IMR-90 (cell line): Measurements from ENCODE around the gene NTM. TPM values are rescaled to one million over a fixed set of nuclear protein-coding genes. Genes with fewer than 3 reads are reported as not detected.

Source experiments
- ATAC-seq: fragments of 200-7000 bp; cut with Tn5 transposase; 2 replicates; pipeline ENCODE4 v1.9.1; 2020; ENCODE audit warnings: low read depth, mild to moderate bottlenecking, moderate library complexity
- BruUV-seq: library from RNA; stranded (reverse); fragments of 400-500 nt; replicated peaks from 2 replicates; lab custom pipeline; 2021; lab: Mats Ljungman, UMichigan
- CTCF ChIA-PET: fragments of 300-600 bp; formaldehyde crosslinking; extraction: SDS; loops from one replicate; lab custom pipeline; 2021; ENCODE audit warnings: antibody characterized with exemption; lab: Yijun Ruan, JAX
- POLR2A ChIA-PET: fragments of 300-600 bp; sonication (Branson Sonifier 250); formaldehyde crosslinking; loops from one replicate; lab custom pipeline; 2022; ENCODE audit warnings: antibody characterized with exemption; ENCODE audit not compliant: unreplicated experiment; lab: Charles Lee
- DNase-seq: peaks from one replicate; pipeline ENCODE4 v3.0.0; 2013
- H2AFZ ChIP-seq: replicated peaks from 2 replicates; pipeline ENCODE3; 2013; ENCODE audit warnings: low read length, mild to moderate bottlenecking; ENCODE audit not compliant: poor library complexity
- H2AK5ac ChIP-seq: 2 replicates; pipeline ENCODE4 v1.6.1; 2013; ENCODE audit warnings: low read depth, low read length, inconsistent platforms
- H2AK9ac ChIP-seq: replicated peaks from 2 replicates; pipeline ENCODE3; 2013; ENCODE audit warnings: mild to moderate bottlenecking, low read depth, low read length, moderate library complexity; ENCODE audit not compliant: poor library complexity
- H2BK120ac ChIP-seq: 2 replicates; pipeline ENCODE4 v1.6.1; 2013; ENCODE audit warnings: low read depth, low read length, inconsistent platforms
- H2BK15ac ChIP-seq: 3 replicates; pipeline ENCODE4 v1.6.1; 2013; ENCODE audit warnings: low read depth, low read length, inconsistent platforms
- H2BK20ac ChIP-seq: 2 replicates; pipeline ENCODE4 v1.6.1; 2013; ENCODE audit warnings: low read depth, mild to moderate bottlenecking, inconsistent platforms, low read length, moderate library complexity
- H2BK5ac ChIP-seq: 2 replicates; pipeline ENCODE4 v1.6.1; 2013; ENCODE audit warnings: mild to moderate bottlenecking, low read depth, low read length, inconsistent platforms; ENCODE audit not compliant: poor library complexity, severe bottlenecking
- H3K14ac ChIP-seq: replicated peaks from 2 replicates; pipeline ENCODE4 v1.6.1; 2013; ENCODE audit warnings: low read depth, low read length, inconsistent platforms
- H3K18ac ChIP-seq: 2 replicates; pipeline ENCODE4 v1.6.1; 2013; ENCODE audit warnings: low read depth, low read length, control low read depth
- H3K23ac ChIP-seq: 2 replicates; pipeline ENCODE4 v1.6.1; 2013; ENCODE audit warnings: low read depth, low read length, inconsistent platforms
- H3K27ac ChIP-seq: 2 replicates; pipeline ENCODE4 v1.5.1; 2013; ENCODE audit warnings: mild to moderate bottlenecking, control low read depth, low read length; ENCODE audit not compliant: insufficient read depth
- H3K27me3 ChIP-seq: 2 replicates; pipeline ENCODE4 v1.6.1; 2013; ENCODE audit warnings: low read length; ENCODE audit not compliant: control insufficient read depth, insufficient read depth
- H3K36me3 ChIP-seq: 2 replicates; pipeline ENCODE4 v1.6.1; 2013; ENCODE audit warnings: low read length, mixed read lengths; ENCODE audit not compliant: control insufficient read depth, insufficient read depth
- H3K4ac ChIP-seq: 2 replicates; pipeline ENCODE4 v1.6.1; 2013; ENCODE audit warnings: low read depth, low read length, inconsistent platforms
- H3K4me1 ChIP-seq: 2 replicates; pipeline ENCODE4 v1.6.1; 2013; ENCODE audit warnings: low read length, mixed read lengths; ENCODE audit not compliant: control insufficient read depth, insufficient read depth
- H3K4me2 ChIP-seq: 2 replicates; pipeline ENCODE4 v1.6.1; 2013; ENCODE audit warnings: low read depth, mild to moderate bottlenecking, control low read depth, low read length, moderate library complexity
- H3K4me3 ChIP-seq: 2 replicates; pipeline ENCODE4 v1.5.1; 2013; ENCODE audit warnings: low read depth, mild to moderate bottlenecking, control low read depth, low read length, moderate library complexity; ENCODE audit not compliant: insufficient read depth
- H3K56ac ChIP-seq: 2 replicates; pipeline ENCODE4 v1.6.1; 2013; ENCODE audit warnings: low read length, inconsistent platforms; ENCODE audit not compliant: insufficient read depth; ENCODE audit errors: extremely low read depth
- H3K79me1 ChIP-seq, 2 experiments: 2 replicates each; pipeline ENCODE4 v1.6.1; 2013; ENCODE audit warnings: low read length in 2 of 2, inconsistent platforms in 1 of 2, low read depth in 1 of 2
- H3K9ac ChIP-seq: 2 replicates; pipeline ENCODE4 v1.6.1; 2013; ENCODE audit warnings: low read depth, low read length, control low read depth
- H3K9me1 ChIP-seq: 2 replicates; pipeline ENCODE4 v1.6.1; 2013; ENCODE audit warnings: low read length, inconsistent platforms; ENCODE audit not compliant: insufficient read depth
- H3K9me3 ChIP-seq: 2 replicates; pipeline ENCODE4 v1.6.1; 2013; ENCODE audit warnings: low read length; ENCODE audit not compliant: control insufficient read depth, insufficient read depth
- H4K20me1 ChIP-seq: 2 replicates; pipeline ENCODE4 v1.6.1; 2013; ENCODE audit warnings: low read length, inconsistent platforms; ENCODE audit not compliant: insufficient read depth
- H4K5ac ChIP-seq: 2 replicates; pipeline ENCODE4 v1.6.1; 2013; ENCODE audit warnings: mild to moderate bottlenecking, low read depth, low read length, control low read depth
- H4K8ac ChIP-seq, 2 experiments: 2 replicates each; pipeline ENCODE4 v1.6.1; 2013; ENCODE audit warnings: low read depth in 2 of 2, low read length in 2 of 2, control low read depth in 1 of 2, inconsistent platforms in 1 of 2
- H4K91ac ChIP-seq: 2 replicates; pipeline ENCODE4 v1.6.1; 2013; ENCODE audit warnings: low read depth, low read length, inconsistent platforms; ENCODE audit not compliant: insufficient read depth
- BHLHE40 ChIP-seq: fragments of 150-350 bp; IDR thresholded peaks from 2 replicates; pipeline ENCODE4 v1.6.1; 2016; ENCODE audit warnings: mild to moderate bottlenecking, low read depth, low read length
- CEBPB ChIP-seq: IDR thresholded peaks from 2 replicates; pipeline ENCODE4 v1.6.1; 2012; ENCODE audit warnings: low read depth, low read length, improper control_type of control experiment
- CHD1 ChIP-seq: IDR thresholded peaks from 2 replicates; pipeline ENCODE4 v1.6.1; 2012; ENCODE audit warnings: low read depth, low read length, improper control_type of control experiment
- CTCF ChIP-seq: conservative IDR thresholded peaks from 2 replicates; pipeline ENCODE4 v1.5.1; 2012; ENCODE audit warnings: mild to moderate bottlenecking, low read depth, low read length, improper control_type of control experiment
- ELK1 ChIP-seq: fragments of 150-350 bp; IDR thresholded peaks from 2 replicates; pipeline ENCODE4 v1.6.1; 2016; ENCODE audit warnings: low read depth, mild to moderate bottlenecking, low read length, moderate library complexity, borderline replicate concordance
- FOS ChIP-seq: fragments of 150-350 bp; IDR thresholded peaks from 2 replicates; pipeline ENCODE4 v1.6.1; 2016; ENCODE audit warnings: low read depth, low read length
- MAFK ChIP-seq: IDR thresholded peaks from 2 replicates; pipeline ENCODE4 v1.6.1; 2012; ENCODE audit warnings: low read depth, low read length, improper control_type of control experiment
- MAZ ChIP-seq: IDR thresholded peaks from 2 replicates; pipeline ENCODE4 v1.6.1; 2012; ENCODE audit warnings: low read depth, mild to moderate bottlenecking, low read length, improper control_type of control experiment, moderate library complexity, borderline replicate concordance
- MXI1 ChIP-seq: IDR thresholded peaks from 2 replicates; pipeline ENCODE4 v1.6.1; 2012; ENCODE audit warnings: low read depth, mild to moderate bottlenecking, low read length, moderate library complexity, borderline replicate concordance
- NFE2L2 ChIP-seq: fragments of 150-350 bp; IDR thresholded peaks from 2 replicates; pipeline ENCODE4 v1.6.1; 2016; ENCODE audit warnings: low read depth, mild to moderate bottlenecking, low read length
- RAD21 ChIP-seq: IDR thresholded peaks from 2 replicates; pipeline ENCODE4 v1.6.1; 2012; ENCODE audit warnings: low read length, improper control_type of control experiment
- RCOR1 ChIP-seq: IDR thresholded peaks from 2 replicates; pipeline ENCODE4 v1.6.1; 2012; ENCODE audit warnings: mild to moderate bottlenecking, low read length, improper control_type of control experiment; ENCODE audit not compliant: insufficient replicate concordance
- RFX5 ChIP-seq: IDR thresholded peaks from 2 replicates; pipeline ENCODE4 v1.8.0; 2012; ENCODE audit warnings: low read depth, mild to moderate bottlenecking, low read length, moderate library complexity
- SMC3 ChIP-seq: fragments of 150-350 bp; IDR thresholded peaks from 2 replicates; pipeline ENCODE4 v1.6.1; 2016; ENCODE audit warnings: low read depth, mild to moderate bottlenecking, antibody characterized with exemption, low read length, moderate library complexity
- USF2 ChIP-seq: fragments of 150-350 bp; IDR thresholded peaks from 2 replicates; pipeline ENCODE4 v1.6.1; 2017; ENCODE audit warnings: mild to moderate bottlenecking, antibody characterized with exemption, low read length, low read depth
- dilution Hi-C: fragments of 300-500 bp; cut with HindIII; formaldehyde crosslinking; loops from one replicate; pipeline ENCODE4 v1.14.3; 2018; ENCODE audit warnings: low sequenced_read_pairs; ENCODE audit not compliant: unreplicated experiment
- in situ Hi-C: fragments of 300-500 bp; cut with MboI; formaldehyde crosslinking; loops from 3 replicates; pipeline ENCODE4 v1.14.3; 2019; ENCODE audit warnings: low sequenced_read_pairs, inconsistent platforms, mixed read lengths
- intact Hi-C: fragments of 100-400 bp; cut with micrococcal nuclease; formaldehyde crosslinking; loops from 2 replicates; pipeline ENCODE4 v1.10.0; 2022
- polyA plus RNA-seq, 3 experiments: library from polyadenylated mRNA; depleted of rRNA; stranded (reverse); fragments of >200 nt; gene quantifications; 2 replicates each; pipeline ENCODE4 v1.2.3, GENCODE V29; 2012; ENCODE audit warnings: low replicate concordance in 1 of 3
- total RNA-seq: library from RNA; depleted of rRNA; stranded (reverse); fragments of >200 nt; gene quantifications from 2 replicates; pipeline ENCODE4 v1.2.3, GENCODE V29; 2012

The NTM gene
- total and polyA plus RNA-seq, 2 of the 4 experiments (the other 2 are of a cell fraction) = 19.5 to 25.5 TPM

GRCh38 chr11:132084433-132084832, 714.0 kb downstream of the NTM start:
- peaks cover 24% of the 10 kb centered on the region for H3K9me3 ChIP-seq
- H2BK20ac ChIP-seq = no peak overlapping the region
- dilution Hi-C loops = no loop called here
- no peak for ATAC-seq
- H3K23ac ChIP-seq = no peak overlapping the region
- no peak overlapping the region for H4K8ac ChIP-seq
- no peak overlapping the region for H2AFZ ChIP-seq
- no peak overlapping the region for H3K56ac ChIP-seq
- in situ Hi-C loops = no loop called here
- DNase-seq = no peak
- no peaks in the 10 kb centered on the region for H3K36me3 ChIP-seq
- no peak overlapping the region for H3K4ac ChIP-seq
- H4K91ac ChIP-seq = no peak overlapping the region
- ChIA-PET CTCF (no interaction called here), POLR2A (no interaction called here)
- no peak overlapping the region for H3K14ac ChIP-seq
- no peak overlapping the region for H4K5ac ChIP-seq
- no peak overlapping the region for H3K4me2 ChIP-seq
- no peak overlapping the region for H3K27ac ChIP-seq
- intact Hi-C loops = no loop called here
- H3K79me1 ChIP-seq = peaks cover 0 to 3% of the 10 kb centered on the region in 2 experiments; a peak in 2 of 4 replicates
- H3K27me3 ChIP-seq = no peaks in the 10 kb centered on the region
- H2BK120ac ChIP-seq = no peak overlapping the region
- peaks cover 5% of the 10 kb centered on the region for H3K4me1 ChIP-seq
- no peaks in the 10 kb centered on the region for H4K20me1 ChIP-seq
- H3K4me3 ChIP-seq = no peak overlapping the region
- no peak overlapping the region for H3K9ac ChIP-seq
- H2AK5ac ChIP-seq = no peak overlapping the region
- H3K9me1 ChIP-seq = no peaks in the 10 kb centered on the region
- H2BK5ac ChIP-seq = no peak overlapping the region
- no peak for TF ChIP-seq MXI1
- TF ChIP-seq MAZ = no peak
- no peak for TF ChIP-seq FOS
- TF ChIP-seq CEBPB = no peak
- TF ChIP-seq RCOR1 = no peak
- TF ChIP-seq SMC3 = no peak
- no peak for TF ChIP-seq CTCF
- TF ChIP-seq NFE2L2 = no peak
- no peak for TF ChIP-seq USF2
- TF ChIP-seq RFX5 = no peak
- no peak for TF ChIP-seq BHLHE40
- no peak for TF ChIP-seq CHD1
- TF ChIP-seq RAD21 = no peak
- no peak for TF ChIP-seq MAFK
- TF ChIP-seq ELK1 = no peak
- no peak overlapping the region for H3K18ac ChIP-seq
- H2BK15ac ChIP-seq = no peak overlapping the region
- H2AK9ac ChIP-seq = no peak overlapping the region
- no TSS peak for BruUV-seq
